Frontal cortex (tissue), 4 donors: Measurements from ENCODE around the gene RPUSD3. TPM values are rescaled to one million over a fixed set of nuclear protein-coding genes. Genes with fewer than 3 reads are reported as not detected.
A peak's percentile ranks its signal among the peaks of the same experiment; 100 is the strongest.
"Not testable (repeated sequence)": the region's sequence is repeated elsewhere in the genome, so short reads cannot be mapped to it uniquely, and the experiment has no call there.

Experiments
- DNase-seq, 2 donors: peaks; one replicate each; pipeline ENCODE4 v3.0.0; 2012; ENCODE audit warnings: low spot score in 2 of 2
- FAIRE-seq: peaks from 2 replicates; lab custom pipeline; 2012; peaks lifted over from hg19 to GRCh38; lab: Jason Lieb, UNC
- total RNA-seq: library from RNA; depleted of rRNA; stranded (reverse); fragments of >200 nt; gene quantifications from one replicate; pipeline ENCODE4 v1.2.3, GENCODE V29; 2014
- donor health status: control.
- donor health status: control.
- donor health status: control.

Gene RPUSD3
- total RNA-seq, 1 donor from 2014 or later: 13.9 TPM

DNA sequence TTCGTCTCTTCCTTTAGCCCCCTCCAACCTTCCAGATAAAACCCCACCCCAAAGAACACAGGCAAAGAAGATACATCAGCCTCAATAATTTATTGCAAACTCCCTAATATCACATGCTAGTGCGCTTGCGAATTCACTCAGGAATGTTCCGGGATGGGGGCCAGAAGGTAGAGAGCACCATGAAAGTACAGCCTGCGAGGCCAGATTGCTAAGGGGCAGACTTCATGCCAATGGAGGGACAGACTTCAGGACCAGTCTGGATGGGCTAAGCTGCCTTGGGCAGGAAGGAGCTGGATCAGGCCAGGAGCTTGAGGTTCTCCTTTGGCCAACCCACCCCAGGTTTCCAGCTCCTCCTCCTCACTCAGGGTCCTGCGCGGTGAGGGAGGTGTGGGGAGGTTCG, 22.8 kb upstream of the RPUSD3 start:
- no peak for DNase-seq
- no peak for FAIRE-seq

DNA sequence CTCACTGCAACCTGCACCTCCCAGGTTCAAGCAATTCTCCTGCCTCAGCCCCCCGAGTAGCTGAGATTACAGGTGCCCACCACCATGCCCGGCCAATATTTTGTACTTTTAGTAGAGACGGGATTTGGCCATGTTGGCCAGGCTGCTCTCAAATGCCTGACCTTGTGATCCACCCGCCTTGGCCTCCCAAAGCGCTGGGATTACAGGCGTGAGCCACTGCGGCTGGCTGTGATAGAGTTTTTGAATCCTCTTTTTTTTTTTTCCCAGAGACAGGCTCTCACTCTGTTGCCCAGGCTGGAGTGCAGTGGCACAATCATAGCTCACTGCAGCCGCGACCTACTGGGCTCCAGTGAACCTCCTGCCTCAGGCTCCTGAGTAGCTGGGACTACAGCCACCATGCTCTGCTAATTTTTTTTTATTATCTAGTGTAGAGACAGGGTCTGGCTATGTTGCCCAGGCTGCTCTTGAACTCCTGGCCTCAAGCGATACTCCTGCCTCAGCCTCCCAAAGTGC, 21.4 kb upstream of the RPUSD3 start:
- DNase-seq, FAIRE-seq: not testable (repeated sequence)

DNA sequence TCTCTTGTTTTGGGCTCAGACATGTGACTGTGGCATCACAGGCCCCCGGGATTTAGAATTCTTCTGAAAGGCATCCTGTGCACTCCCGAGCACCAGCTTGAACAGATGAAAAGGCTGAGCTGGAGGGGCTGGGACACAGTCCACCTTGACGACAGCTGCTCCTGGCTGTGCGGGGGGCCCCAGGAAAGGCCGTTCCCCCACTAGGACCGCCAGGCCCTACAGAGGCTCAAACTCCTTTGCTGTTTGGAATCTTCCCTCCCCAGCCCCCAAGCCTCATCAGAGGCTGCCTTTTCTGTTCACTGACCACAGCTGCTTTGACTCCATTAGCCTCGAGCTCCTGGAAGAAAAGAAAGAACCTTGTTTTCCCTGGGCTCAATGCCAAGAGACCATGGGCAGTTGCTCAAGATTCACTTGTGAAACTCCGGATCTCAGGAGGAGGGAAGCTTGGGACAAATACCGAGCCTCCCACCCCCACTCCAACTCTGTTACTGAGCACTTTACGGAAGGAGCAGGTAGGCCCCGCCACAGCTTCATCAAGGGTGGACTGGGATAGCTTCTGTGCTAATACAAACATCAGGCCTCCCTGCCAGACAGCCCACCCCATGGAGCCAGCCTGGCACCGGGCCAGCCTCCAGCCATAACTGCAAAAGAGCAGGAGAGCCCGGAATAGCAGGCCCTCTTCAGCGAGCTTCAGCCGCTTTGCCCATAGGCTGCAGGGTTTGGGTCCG, 20.6 kb upstream of the RPUSD3 start:
- DNase-seq (peak; percentile 26 to 41), FAIRE-seq (no peak)

DNA sequence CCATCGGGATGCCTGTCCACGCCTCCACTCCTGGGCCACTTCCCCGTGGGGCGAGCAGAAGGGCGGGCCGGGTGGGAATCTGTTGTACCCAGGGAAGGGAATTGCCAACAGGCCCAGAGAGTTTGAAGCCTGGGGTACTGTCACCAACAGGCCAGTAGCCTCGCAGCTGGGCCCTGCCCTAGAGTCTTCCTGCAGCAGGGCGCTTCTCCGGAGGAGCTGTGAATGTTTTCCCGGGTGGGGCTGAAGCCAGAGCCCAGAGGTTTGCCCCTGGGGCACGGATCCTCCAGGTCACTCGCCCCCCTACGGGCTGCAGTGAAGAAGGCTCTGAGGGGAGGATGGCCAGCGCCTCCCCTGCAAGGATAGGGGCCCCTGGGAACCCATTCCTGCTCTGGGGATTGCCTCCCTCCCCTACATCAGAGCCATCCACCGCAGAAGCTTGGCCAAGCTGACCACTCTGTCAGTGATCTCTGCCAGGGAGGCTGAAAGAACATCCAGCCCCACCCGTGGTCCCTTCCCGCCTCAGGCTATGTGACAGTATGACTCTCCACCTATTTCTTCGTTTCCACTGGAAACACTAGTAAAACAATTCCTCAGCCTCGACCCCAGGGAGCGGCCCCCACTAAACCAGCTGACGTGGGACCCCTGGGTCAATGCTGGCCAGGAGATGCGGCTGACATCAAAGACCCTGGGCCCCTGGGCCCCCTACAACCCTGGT, 19.4 kb upstream of the RPUSD3 start:
- DNase-seq (no peak), FAIRE-seq (no peak)

DNA sequence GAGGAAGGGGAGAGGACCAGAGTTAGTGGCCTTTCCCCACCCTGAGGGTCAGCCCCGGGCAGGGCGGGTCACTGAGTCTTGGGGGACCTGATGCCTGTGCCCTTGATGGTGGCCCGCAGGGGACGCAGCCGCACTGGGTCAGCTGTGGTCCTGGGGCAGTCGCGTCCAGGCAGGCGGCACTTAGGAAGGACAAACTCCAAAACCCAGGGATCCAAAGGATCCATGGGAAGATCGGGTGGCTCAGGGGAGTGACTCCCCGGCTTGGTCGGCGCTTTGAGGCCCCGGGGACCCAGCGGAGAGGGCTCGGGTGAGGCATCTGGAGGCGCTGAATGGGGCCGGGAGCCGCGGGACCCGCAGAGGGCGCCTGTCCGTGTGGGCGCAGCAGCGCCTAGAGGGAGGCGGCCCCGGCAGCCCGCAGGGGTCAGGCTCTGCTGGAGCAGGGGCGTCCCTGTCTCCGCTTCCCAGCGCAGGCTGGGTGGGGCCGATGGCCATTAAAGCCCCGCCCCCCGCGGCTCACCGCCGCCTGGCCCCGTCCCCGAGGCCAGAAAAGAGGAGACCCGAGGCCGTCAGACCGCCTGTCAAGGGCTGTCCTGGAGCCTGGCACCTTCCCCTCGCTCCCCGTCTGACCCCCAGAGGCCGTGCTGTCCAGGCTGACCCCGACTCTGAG, 18.7 kb upstream of the RPUSD3 start:
- DNase-seq (peak in 1 of 2 donors; percentile 67), FAIRE-seq (no peak)

DNA sequence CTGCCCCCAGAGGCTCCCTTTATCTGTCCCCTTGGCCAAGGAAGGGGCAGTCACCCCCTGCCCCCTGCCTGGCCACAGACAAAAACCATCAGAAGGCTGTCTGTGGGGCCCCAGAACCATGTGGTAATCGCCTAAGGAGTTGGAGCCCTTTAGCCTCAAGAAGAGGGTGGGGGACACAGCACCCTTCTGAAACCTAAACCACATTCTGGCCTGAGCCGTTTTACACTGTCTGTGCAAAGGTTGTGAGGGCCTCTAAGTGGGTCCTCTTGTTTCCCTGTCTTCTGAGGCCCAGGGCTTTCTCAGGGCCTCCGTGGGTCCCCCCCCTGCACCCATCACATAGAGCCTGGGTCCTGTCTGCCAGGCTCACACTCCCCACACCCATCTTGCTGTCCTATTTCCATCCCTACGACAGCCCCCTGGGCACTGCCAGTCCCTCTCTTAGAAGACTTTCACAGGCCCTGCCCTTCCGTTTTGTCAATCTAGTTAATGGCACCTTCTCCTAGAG, 17.9 kb upstream of the RPUSD3 start:
- no peak for FAIRE-seq
- no peak for DNase-seq

DNA sequence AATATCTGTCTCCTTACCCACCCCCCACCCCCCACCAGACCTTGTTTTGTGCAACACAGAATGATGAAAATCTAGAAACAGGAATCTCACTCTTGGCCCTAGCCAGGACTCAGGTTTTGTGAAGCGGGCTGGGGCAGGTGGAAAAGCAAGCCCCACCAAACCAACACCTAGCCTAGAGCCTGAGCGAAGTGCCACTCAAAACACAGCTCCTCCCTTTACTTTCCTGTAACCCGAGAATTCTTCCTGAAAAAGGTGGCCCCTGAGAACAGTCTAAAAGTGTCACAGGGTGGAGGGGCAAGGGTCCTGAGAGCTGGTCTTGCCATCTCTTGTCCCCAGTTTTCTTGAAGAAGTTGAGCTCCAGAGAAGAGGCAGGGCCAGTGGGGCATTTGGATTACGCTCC, 17.4 kb upstream of the RPUSD3 start:
- FAIRE-seq (no peak), DNase-seq (no peak)

DNA sequence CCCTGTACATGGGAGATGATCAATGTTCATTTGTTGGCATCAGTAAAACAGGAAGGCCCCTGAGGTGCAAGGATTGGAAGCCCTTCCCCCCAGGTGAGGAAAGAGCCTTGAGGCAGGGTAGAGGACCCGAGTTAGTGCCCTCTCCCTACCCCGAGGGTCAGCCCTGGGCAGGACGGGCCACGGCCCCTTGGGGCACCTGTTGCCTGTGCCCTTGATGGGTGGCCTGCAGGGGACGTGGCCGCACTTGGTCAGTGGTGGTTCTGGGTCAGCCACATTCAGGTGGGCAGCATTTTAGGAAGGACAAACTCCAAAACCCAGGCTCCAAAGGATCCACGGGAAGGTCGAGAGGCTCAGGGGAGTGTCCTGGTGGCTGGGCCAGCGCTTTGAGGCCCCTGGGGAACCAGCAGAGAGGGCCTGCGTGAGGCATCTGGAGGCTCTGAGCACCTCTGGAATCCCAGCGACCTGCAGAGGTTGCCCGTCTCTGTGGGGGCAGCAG, 15.8 kb upstream of the RPUSD3 start:
- FAIRE-seq (no peak), DNase-seq (no peak)

DNA sequence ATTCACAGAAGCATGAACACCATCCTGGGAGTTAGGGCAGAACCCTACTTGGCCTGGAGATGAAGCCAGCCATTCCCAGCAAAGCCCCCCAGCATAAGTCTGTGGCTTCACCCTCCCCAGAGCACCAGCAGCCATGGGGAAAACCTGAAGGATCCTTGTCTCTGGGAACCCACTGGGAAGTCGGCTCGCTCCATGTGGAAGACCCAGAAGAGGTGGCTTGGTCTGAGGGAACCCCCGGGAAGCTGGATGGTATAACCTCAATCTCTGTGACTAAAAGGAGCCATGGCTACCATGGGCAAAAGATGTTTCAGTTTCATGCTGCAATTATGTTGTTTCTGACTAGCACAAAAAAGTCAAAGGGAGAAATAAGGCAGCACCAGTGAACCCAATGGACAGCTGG, 11.8 kb upstream of the RPUSD3 start:
- DNase-seq: no peak
- no peak for FAIRE-seq

DNA sequence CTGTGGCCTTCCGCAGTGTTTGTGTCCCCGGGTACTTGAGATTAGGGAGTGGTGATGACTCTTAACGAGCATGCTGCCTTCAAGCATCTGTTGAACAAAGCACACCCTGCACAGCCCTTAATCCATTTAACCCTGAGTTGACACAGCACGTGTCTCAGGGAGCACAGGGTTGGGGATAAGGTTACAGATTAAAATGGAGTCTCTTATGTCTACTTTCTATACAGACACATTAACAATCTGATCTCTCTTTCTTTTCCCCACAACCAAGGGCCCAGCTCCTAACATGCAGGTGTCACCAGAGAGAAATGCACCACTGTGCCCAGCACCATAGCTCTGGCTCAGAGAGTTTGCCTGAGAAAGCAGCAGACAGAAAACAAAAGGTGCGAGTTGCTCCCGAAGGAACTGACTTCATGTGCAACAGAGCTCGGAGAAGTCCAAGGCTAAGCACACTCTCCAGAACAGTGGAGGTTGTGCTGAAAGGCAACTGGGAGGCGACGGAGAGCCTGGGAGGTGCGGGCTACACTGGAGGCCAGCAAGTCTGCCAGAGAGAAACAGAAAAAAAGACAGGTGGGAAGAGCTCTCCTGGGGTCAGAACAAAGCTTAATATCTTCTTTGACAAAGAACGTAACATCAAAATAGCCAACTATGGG, 10.6 kb upstream of the RPUSD3 start:
- FAIRE-seq, DNase-seq: not testable (repeated sequence)

DNA sequence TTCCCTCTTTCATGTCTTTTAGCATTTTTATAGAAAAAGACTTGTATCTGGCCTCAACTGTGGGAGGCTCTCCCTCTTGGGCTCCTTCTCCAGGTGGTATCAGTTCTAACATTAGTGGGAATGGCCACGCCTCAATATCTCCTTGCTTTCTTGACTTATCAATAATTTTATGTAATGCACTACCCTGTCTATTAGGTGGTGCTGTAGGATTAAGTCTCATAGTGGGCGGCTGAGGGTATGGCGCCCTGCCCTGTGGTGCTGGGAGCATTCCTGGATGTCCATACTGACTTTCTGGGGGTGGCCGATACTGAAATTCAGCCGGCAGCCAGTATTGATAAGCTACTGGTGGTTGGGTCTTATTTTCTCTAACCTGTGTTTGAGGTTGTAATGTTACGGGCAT, 8.7 kb upstream of the RPUSD3 start:
- FAIRE-seq (no peak), DNase-seq (no peak)

DNA sequence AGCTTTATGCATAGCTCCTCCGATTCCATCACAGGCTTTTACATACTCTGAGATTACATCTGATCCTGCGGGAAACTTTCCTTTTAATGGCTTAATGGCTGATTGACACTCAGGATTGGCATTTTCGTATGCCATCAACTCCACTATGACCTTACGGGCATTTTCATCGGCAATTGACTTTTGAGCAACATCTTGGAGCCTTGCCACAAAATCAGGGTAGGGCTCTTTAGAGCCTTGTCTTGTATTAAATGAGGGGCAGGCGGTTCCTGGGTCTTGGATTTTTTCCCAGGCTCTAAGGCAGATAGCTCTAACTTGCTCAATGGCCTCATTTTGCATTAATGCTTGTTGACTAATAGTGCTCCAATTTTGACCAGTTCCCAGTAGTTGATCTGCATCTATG, 8.1 kb upstream of the RPUSD3 start:
- FAIRE-seq, DNase-seq: not testable (repeated sequence)

DNA sequence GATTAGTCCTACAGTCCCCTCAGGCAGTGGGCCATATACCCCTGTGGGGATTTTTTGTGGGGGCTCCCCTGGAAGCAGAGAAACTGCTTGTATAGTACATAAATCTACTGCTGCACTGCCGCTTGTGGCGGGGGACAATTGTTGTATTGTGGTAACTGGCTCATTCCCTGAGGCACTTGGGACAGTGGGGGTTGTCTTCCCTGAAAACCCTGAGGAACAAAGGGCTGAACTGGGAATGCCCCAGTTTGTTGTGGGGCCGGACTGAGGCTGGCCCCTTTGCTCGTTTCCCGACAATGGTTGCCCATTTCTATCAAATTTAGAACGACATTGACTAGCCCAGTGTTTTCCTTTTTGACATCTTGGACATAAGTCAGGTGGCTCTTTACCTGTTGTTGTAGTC, 7.6 kb upstream of the RPUSD3 start:
- not testable (repeated sequence) for DNase-seq, FAIRE-seq

DNA sequence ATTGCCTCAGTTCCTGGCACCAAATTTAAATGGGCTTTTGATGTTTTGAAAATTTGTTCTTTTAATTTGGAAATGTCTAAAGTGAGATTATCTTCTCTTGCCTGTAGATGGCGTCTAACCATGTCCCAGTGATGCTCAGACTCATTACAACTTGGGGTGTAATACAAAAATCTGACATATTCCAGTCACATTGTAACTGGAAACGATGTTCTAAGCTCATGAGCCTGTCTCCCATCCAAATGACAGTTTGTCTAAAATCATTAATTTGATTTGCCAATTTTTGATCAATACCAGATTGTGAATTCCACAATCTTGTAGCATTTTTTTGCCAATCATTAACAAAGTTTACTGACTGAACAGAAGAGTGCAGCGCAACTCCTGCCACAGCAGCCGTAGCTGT, 5.1 kb upstream of the RPUSD3 start:
- not testable (repeated sequence) for FAIRE-seq, DNase-seq

DNA sequence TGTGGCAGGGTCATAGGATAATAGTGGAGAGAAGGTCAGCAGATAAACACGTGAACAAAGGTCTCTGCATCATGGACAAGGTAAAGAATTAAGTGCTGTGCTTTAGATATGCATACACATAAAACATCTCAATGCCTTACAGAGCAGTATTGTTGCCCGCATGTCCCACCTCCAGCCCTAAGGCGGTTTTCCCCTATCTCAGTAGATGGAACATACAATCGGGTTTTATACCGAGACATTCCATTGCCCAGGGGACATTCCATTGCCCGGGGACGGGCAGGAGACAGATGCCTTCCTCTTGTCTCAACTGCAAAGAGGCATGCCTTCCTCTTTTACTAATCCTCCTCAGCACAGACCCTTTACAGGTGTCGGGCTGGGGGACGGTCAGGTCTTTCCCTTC, 4.1 kb upstream of the RPUSD3 start:
- DNase-seq, FAIRE-seq: not testable (repeated sequence)

DNA sequence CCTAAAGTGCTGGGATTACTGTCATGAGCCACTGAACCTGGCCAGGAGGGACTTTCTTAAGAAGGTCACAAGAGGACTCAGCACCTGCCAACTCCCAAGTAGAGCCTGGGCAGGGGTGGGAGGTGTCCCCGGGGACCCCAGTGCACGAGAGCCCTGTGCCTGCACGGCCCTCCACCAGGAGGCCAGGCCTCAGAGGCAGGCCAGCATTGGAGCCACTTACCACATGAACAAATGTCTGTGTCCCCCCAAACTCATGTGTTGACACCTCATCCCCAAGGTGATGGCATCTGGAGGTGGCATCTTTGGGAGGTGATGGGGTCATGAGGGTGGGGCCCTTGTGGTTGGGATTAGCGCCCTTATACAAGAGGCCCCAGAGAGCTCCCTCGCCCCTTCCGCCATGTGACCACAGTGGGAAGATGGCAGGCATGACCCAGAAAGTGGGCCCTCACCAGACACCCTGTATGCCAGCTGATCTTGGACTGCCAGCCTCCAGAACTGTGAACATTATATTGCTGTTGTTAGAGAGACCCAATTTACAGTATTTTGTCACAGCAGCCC, 3.2 kb upstream of the RPUSD3 start:
- DNase-seq: no peak
- FAIRE-seq: no peak

DNA sequence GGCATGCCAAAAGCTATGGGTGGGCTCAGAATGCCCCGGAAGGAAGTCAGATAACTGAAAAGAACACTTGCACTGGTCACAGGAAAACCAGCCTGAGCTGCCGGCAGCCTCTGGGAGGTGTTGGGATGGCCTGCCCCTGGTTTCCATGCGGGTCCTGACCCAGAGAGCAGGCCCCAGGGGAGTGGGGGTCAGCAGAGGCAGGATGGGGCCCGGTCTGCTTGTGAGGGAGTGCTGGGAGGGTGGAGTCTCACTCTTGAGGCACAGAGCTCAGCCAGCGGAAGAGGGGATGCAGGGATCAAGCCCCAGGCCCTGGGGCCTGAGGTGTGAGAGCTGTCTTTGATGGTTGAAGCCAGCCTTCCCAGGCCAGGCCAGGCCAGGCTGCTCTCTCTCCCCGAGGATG, 2.4 kb upstream of the RPUSD3 start:
- DNase-seq (no peak), FAIRE-seq (no peak)

DNA sequence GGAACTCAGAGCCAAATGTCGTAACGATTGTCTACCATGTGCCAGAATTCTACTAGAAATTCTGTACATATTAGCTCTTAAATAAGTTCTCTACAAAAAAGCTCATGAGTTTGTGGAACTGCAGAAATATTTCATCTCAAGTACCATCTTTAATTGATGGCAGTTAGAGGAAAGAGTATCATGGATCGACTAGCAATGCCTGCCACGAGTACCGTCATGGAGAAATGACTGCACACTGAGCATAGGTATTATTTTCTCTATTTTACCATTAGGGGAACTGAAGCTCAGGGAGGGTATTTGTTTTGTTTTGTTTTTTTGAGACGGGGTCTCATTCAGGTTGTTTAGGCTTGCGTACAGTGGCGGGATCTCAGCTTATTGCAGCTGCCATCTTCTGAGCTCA, 2.8 kb downstream of the RPUSD3 start:
- FAIRE-seq (no peak), DNase-seq (no peak)

DNA sequence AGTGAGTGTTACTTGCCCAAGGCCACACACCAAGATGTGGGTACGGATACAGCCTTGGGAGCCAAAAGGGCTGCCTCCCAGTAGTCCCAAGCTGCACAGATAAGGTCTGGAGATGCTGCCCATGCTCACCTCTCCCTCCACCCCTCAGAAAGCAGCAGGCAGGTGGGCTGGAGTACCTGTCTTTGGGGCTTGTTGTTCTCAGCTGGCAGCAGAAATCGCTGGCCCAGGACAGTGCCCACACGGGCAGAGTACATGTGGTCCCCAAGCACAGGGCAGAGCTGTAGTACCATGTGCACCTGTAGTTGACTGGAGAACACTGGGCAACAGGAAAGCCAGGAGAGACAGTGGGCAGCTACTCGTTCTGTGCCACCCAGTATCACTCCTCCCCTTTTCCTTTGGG, 5.0 kb downstream of the RPUSD3 start:
- DNase-seq (no peak), FAIRE-seq (no peak)
